H1 (cell line): Measurements from ENCODE around the gene MARK4. TPM values are rescaled to one million over a fixed set of nuclear protein-coding genes. Genes with fewer than 3 reads are reported as not detected.

Experiments
- CTCF ChIA-PET: fragments of 300-600 bp; sonication (Branson Sonifier 250); formaldehyde crosslinking; loops from one replicate; lab custom pipeline; 2021; ENCODE audit not compliant: partially characterized antibody; lab: Charles Lee
- POLR2A ChIA-PET: fragments of 300-600 bp; sonication (Branson Sonifier 250); formaldehyde crosslinking; loops from one replicate; lab custom pipeline; 2021; ENCODE audit warnings: inconsistent platforms; ENCODE audit not compliant: partially characterized antibody; lab: Charles Lee
- DNase-seq, 2 experiments: peaks; one replicate each; pipeline versions ENCODE4 v3.0.0 to v3.0.0-alpha.2; 2010 to 2022; ENCODE audit warnings: low spot score in 2 of 2, low read depth in 1 of 2, mixed read lengths in 1 of 2
- FAIRE-seq: peaks from 2 replicates; lab custom pipeline; 2011; peaks lifted over from hg19 to GRCh38; lab: Jason Lieb, UNC
- H2AFZ ChIP-seq: 2 replicates; pipeline ENCODE4 v1.8.1; 2012; ENCODE audit warnings: low read length, inconsistent platforms
- H2AK5ac ChIP-seq: 2 replicates; pipeline ENCODE4 v1.6.1; 2013; ENCODE audit warnings: low read depth, low read length
- H2BK120ac ChIP-seq: replicated peaks from 2 replicates; pipeline ENCODE3; 2013; ENCODE audit warnings: low read depth, low read length, inconsistent platforms
- H2BK12ac ChIP-seq: 2 replicates; pipeline ENCODE4 v1.6.1; 2013; ENCODE audit warnings: low read depth, low read length
- H2BK15ac ChIP-seq: 2 replicates; pipeline ENCODE4 v1.6.1; 2013; ENCODE audit warnings: low read length
- H2BK20ac ChIP-seq: 2 replicates; pipeline ENCODE4 v1.6.1; 2013; ENCODE audit warnings: low read length
- H2BK5ac ChIP-seq: 2 replicates; pipeline ENCODE4 v1.6.1; 2013; ENCODE audit warnings: low read depth, low read length
- H3K14ac ChIP-seq: 2 replicates; pipeline ENCODE4 v1.6.1; 2013; ENCODE audit warnings: inconsistent platforms; ENCODE audit not compliant: insufficient read length
- H3K18ac ChIP-seq: 2 replicates; pipeline ENCODE4 v1.6.1; 2013; ENCODE audit warnings: low read length; ENCODE audit errors: extremely low read depth
- H3K23ac ChIP-seq: 2 replicates; pipeline ENCODE4 v1.6.1; 2013; ENCODE audit warnings: inconsistent platforms; ENCODE audit not compliant: insufficient read length
- H3K23me2 ChIP-seq: 2 replicates; pipeline ENCODE4 v1.6.1; 2013; ENCODE audit warnings: low read depth, low read length
- H3K27ac ChIP-seq: 2 replicates; pipeline ENCODE4 v1.6.1; 2011; ENCODE audit warnings: low read depth, low read length, inconsistent platforms
- H3K27me3 ChIP-seq, 4 experiments: replicated peaks in 1 of 4; 1 replicate in 1 of 4; 2 replicates in 3 of 4; pipeline versions ENCODE4 v1.6.1 to v1.8.1; 2011 to 2013; ENCODE audit warnings: low read length in 3 of 4, mild to moderate bottlenecking in 3 of 4, inconsistent platforms in 2 of 4, mixed read lengths in 2 of 4, moderate library complexity in 1 of 4; ENCODE audit not compliant: control insufficient read depth in 3 of 4, insufficient read depth in 3 of 4; ENCODE audit errors: extremely low read depth in 1 of 4
- H3K36me3 ChIP-seq, 4 experiments: 2 replicates each; pipeline versions ENCODE4 v1.6.1 to v1.8.1; 2011 to 2013; ENCODE audit warnings: mild to moderate bottlenecking in 4 of 4, low read length in 3 of 4, moderate library complexity in 2 of 4, control low read depth in 1 of 4, inconsistent platforms in 1 of 4; ENCODE audit not compliant: insufficient read depth in 4 of 4, control insufficient read depth in 2 of 4
- H3K4ac ChIP-seq: replicated peaks from 2 replicates; pipeline ENCODE3; 2013; ENCODE audit warnings: low read length, low read depth, mixed read lengths, inconsistent platforms; ENCODE audit not compliant: insufficient read length
- H3K4me1 ChIP-seq, 4 experiments: replicated peaks in 1 of 4; 1 replicate in 1 of 4; 2 replicates in 3 of 4; pipeline versions ENCODE4 v1.6.1 to v1.8.1; 2011 to 2013; ENCODE audit warnings: low read length in 3 of 4, inconsistent platforms in 2 of 4, mixed read lengths in 1 of 4; ENCODE audit not compliant: insufficient read depth in 4 of 4, control insufficient read depth in 3 of 4
- H3K4me2 ChIP-seq, 2 experiments: 2 replicates each; pipeline versions ENCODE4 v1.6.1 to v1.8.1; 2011 to 2013; ENCODE audit warnings: low read depth in 2 of 2, low read length in 2 of 2, control low read depth in 1 of 2, inconsistent platforms in 1 of 2, mild to moderate bottlenecking in 1 of 2; ENCODE audit not compliant: insufficient read depth in 1 of 2
- H3K4me3 ChIP-seq, 4 experiments: fragments of 200-600, 300-600 bp in 1 of 4; sonication (generic), shearing (Covaris generic), sonication (Bioruptor Twin) in 1 of 4; 2 replicates each; pipeline versions ENCODE4 v1.5.1 to v1.8.1; 2011 to 2016; ENCODE audit warnings: low read length in 4 of 4, low read depth in 3 of 4, control low read depth in 2 of 4, inconsistent platforms in 2 of 4, mild to moderate bottlenecking in 2 of 4, mixed read lengths in 1 of 4, moderate library complexity in 1 of 4; ENCODE audit not compliant: insufficient read depth in 2 of 4; ENCODE audit errors: extremely low read depth in 1 of 4
- H3K56ac ChIP-seq: replicated peaks from 2 replicates; pipeline ENCODE3; 2013; ENCODE audit warnings: low read depth, mild to moderate bottlenecking, mixed read lengths, low read length, inconsistent platforms; ENCODE audit not compliant: insufficient read length
- H3K79me1 ChIP-seq: 2 replicates; pipeline ENCODE4 v1.6.1; 2013; ENCODE audit warnings: low read depth, low read length, control low read depth
- H3K79me2 ChIP-seq, 2 experiments: 2 replicates each; pipeline versions ENCODE4 v1.6.1 to v1.8.1; 2012 to 2013; ENCODE audit warnings: low read length in 2 of 2, mild to moderate bottlenecking in 2 of 2, inconsistent platforms in 1 of 2; ENCODE audit not compliant: insufficient read depth in 2 of 2, control insufficient read depth in 1 of 2
- H3K9ac ChIP-seq, 4 experiments: replicated peaks in 1 of 4; 1 replicate in 1 of 4; 2 replicates in 3 of 4; pipeline versions ENCODE4 v1.6.1 to v1.8.1; 2011 to 2013; ENCODE audit warnings: low read depth in 3 of 4, low read length in 3 of 4, control low read depth in 2 of 4, mild to moderate bottlenecking in 2 of 4, moderate library complexity in 2 of 4, inconsistent platforms in 1 of 4; ENCODE audit errors: extremely low read depth in 1 of 4
- H3K9me3 ChIP-seq, 2 experiments: 2 replicates each; pipeline versions ENCODE4 v1.6.1 to v1.8.1; 2012 to 2013; ENCODE audit warnings: mild to moderate bottlenecking in 2 of 2, moderate library complexity in 2 of 2, control low read depth in 1 of 2, inconsistent platforms in 1 of 2, low read depth in 1 of 2, low read length in 1 of 2, mixed read lengths in 1 of 2; ENCODE audit not compliant: insufficient read depth in 2 of 2
- H4K20me1 ChIP-seq, 2 experiments: replicated peaks in 1 of 2; 2 replicates each; pipeline versions ENCODE3 to v1.8.1; 2011 to 2013; ENCODE audit warnings: inconsistent platforms in 2 of 2, low read length in 2 of 2, mild to moderate bottlenecking in 1 of 2; ENCODE audit not compliant: insufficient read depth in 2 of 2, control insufficient read depth in 1 of 2
- H4K5ac ChIP-seq: 2 replicates; pipeline ENCODE4 v1.6.1; 2013; ENCODE audit warnings: low read length, low read depth, mixed read lengths, inconsistent platforms; ENCODE audit not compliant: insufficient read length
- H4K8ac ChIP-seq: 2 replicates; pipeline ENCODE4 v1.8.0; 2013; ENCODE audit warnings: mild to moderate bottlenecking, moderate library complexity, low read length, inconsistent platforms; ENCODE audit not compliant: insufficient read depth; ENCODE audit errors: extremely low read depth
- H4K91ac ChIP-seq: replicated peaks from 2 replicates; pipeline ENCODE3; 2013; ENCODE audit warnings: low read length, mixed read lengths, inconsistent platforms; ENCODE audit not compliant: insufficient read length
- BACH1 ChIP-seq: IDR thresholded peaks from 2 replicates; pipeline ENCODE4 v1.6.1; 2012; ENCODE audit warnings: low read length, improper control_type of control experiment
- MAX ChIP-seq: IDR thresholded peaks from 2 replicates; pipeline ENCODE4 v1.6.1; 2012; ENCODE audit warnings: inconsistent platforms
- RAD21 ChIP-seq, 2 experiments: IDR thresholded peaks in 1 of 2; conservative IDR thresholded peaks in 1 of 2; 2 replicates each; pipeline ENCODE4 v1.6.1; 2011; ENCODE audit warnings: low read depth in 2 of 2, low read length in 2 of 2, improper control_type of control experiment in 1 of 2, inconsistent platforms in 1 of 2, mild to moderate bottlenecking in 1 of 2, moderate library complexity in 1 of 2
- RFX5 ChIP-seq: IDR thresholded peaks from 2 replicates; pipeline ENCODE4 v1.6.1; 2011; ENCODE audit warnings: low read depth, low read length, improper control_type of control experiment, borderline replicate concordance
- RNF2 ChIP-seq: fragments of 200-900, 300-1000 bp; sonication (generic); IDR thresholded peaks from 2 replicates; pipeline ENCODE4 v1.7.1; 2016; ENCODE audit warnings: borderline replicate concordance, low read depth, mild to moderate bottlenecking, antibody characterized with exemption, low read length; ENCODE audit not compliant: poor library complexity, severe bottlenecking; ENCODE audit errors: missing control alignments
- SAP30 ChIP-seq: fragments of 300-600 bp; sonication (generic); IDR thresholded peaks from 2 replicates; pipeline ENCODE4 v1.7.1; 2012; ENCODE audit warnings: low read length, moderate library complexity, mild to moderate bottlenecking, inconsistent platforms; ENCODE audit not compliant: insufficient read depth, insufficient replicate concordance
- TCF12 ChIP-seq: IDR thresholded peaks from 2 replicates; pipeline ENCODE4 v1.6.1; 2011; ENCODE audit warnings: low read depth, mild to moderate bottlenecking, low read length
- WGBS, 2 experiments: shearing (Covaris generic) in 1 of 2; methylation state at CpG; one replicate each; pipeline versions ENCODE4 v1.1.6 to v1.1.7; 2013 to 2015; ENCODE audit warnings: low lambda C conversion rate in 2 of 2, mixed read lengths in 2 of 2, inconsistent platforms in 1 of 2, low coverage in 1 of 2, missing lambda C conversion rate in 1 of 2; ENCODE audit not compliant: insufficient replicate concordance in 2 of 2, insufficient coverage in 1 of 2, insufficient read length in 1 of 2; ENCODE audit errors: extremely low coverage in 1 of 2, missing lambda C conversion rate in 1 of 2; 5-methylcytosine and 5-hydroxymethylcytosine counted together
- polyA plus RNA-seq, 7 experiments: library from polyadenylated mRNA; depleted of rRNA in 3 of 7; stranded (reverse) in 5 of 7; unstranded in 2 of 7; fragments of >200 nt in 5 of 7; fragments of 200-250 nt in 2 of 7; gene quantifications; 1 replicate in 5 of 7; 2 replicates in 1 of 7; 4 replicates in 1 of 7; pipeline versions ENCODE4 v1.2.1 to v1.2.3, GENCODE V29; 2011 to 2013; ENCODE audit warnings: missing spikeins in 2 of 7, mixed read lengths in 2 of 7
- total RNA-seq: library from RNA; stranded (reverse); fragmentation: NEBNext Ultra II Directional; extraction: Animal tissue kit (Norgen Biotek cat#: 25700); gene quantifications from 2 replicates; pipeline ENCODE4 v1.2.1, GENCODE V29; 2021

Gene MARK4
- total and polyA plus RNA-seq, 2 of the 8 experiments (the other 6 are each of a cell fraction or from before 2014, with no cell fraction given): 12.3 to 49.8 TPM

GRCh38 chr19:45306040-45306439 is 55.0 kb downstream of the MARK4 start:
- peak overlapping the region in 1 of 2 experiments; percentile 42; a peak in 1 of 4 replicates for H3K4me2 ChIP-seq
- no peaks in the 10 kb centered on the region for H3K79me2 ChIP-seq
- H3K9me3 ChIP-seq: no peaks in the 10 kb centered on the region
- no peak overlapping the region for H3K56ac ChIP-seq
- no peak overlapping the region for H2BK5ac ChIP-seq
- no peaks in the 10 kb centered on the region for H3K79me1 ChIP-seq
- H3K27ac ChIP-seq: no peak overlapping the region
- TF ChIP-seq BACH1: no peak
- no peak for TF ChIP-seq SAP30
- no peak for TF ChIP-seq RFX5
- no peak for TF ChIP-seq RNF2
- TF ChIP-seq TCF12: no peak
- no peak for TF ChIP-seq MAX
- no peak for TF ChIP-seq RAD21 (IDR thresholded peaks at IDR 0.05 in 1 of 2, conservative IDR thresholded peaks at IDR 0.05 in 1 of 2; ENCODE audit: low read depth in 2 of 2, low read length in 2 of 2)
- TF ChIP-seq, all 59 proteins: peak for 0
- no peak overlapping the region for H4K5ac ChIP-seq
- no peak overlapping the region for H4K8ac ChIP-seq
- no peak overlapping the region for H4K91ac ChIP-seq
- H3K23ac ChIP-seq: no peak overlapping the region
- FAIRE-seq (no peak), DNase-seq (no peak)
- H3K4me1 ChIP-seq: no peaks in the 10 kb centered on the region; a peak in 2 of 7 replicates
- no peaks in the 10 kb centered on the region; a peak in 1 of 8 replicates for H3K36me3 ChIP-seq
- H3K27me3 ChIP-seq: peaks cover 0 to 13% (median 10%) of the 10 kb centered on the region in 4 experiments; a peak in 3 of 7 replicates
- H4K20me1 ChIP-seq: no peaks in the 10 kb centered on the region
- H2BK15ac ChIP-seq: no peak overlapping the region
- H3K18ac ChIP-seq: 0 out of 2 replicates have a peak overlapping the region, but pooled peaks have one; percentile 60
- H3K14ac ChIP-seq: no peak overlapping the region
- no peak overlapping the region for H2AFZ ChIP-seq
- no peak overlapping the region for H3K4me3 ChIP-seq
- no peak overlapping the region for H2BK12ac ChIP-seq
- H2BK120ac ChIP-seq: no peak overlapping the region
- H3K4ac ChIP-seq: no peak overlapping the region
- H2AK5ac ChIP-seq: peak overlapping the region; percentile 86; the same call in 1 of the 2 replicates
- no peak overlapping the region for H3K9ac ChIP-seq
- H2BK20ac ChIP-seq: no peak overlapping the region
- CTCF ChIA-PET: interaction anchor here (0.9 to 1.9 kb wide), 4 partner anchors 10 to 67 kb away, joined by 3 to 7 read pairs (median 3); no protein-coding TSS in a partner anchor
- 83% methylated on average over 9 of the region's 9 CpGs; no CpG with 5 or more reads in 1 of the 2 experiments for WGBS, 2 experiments
- no peaks in the 10 kb centered on the region for H3K23me2 ChIP-seq
- POLR2A ChIA-PET: interaction anchor here (1.4 to 1.6 kb wide), 2 partner anchors 19 to 187 kb away, joined by 3 to 4 read pairs; no protein-coding TSS in a partner anchor
